ENCODE results near the gene TMEM88.
A peak's percentile ranks its signal among the peaks of the same experiment; 100 is the strongest.

Gene TMEM88

GRCh38 chr17:7853691-7854038, 1.2 kb upstream of the TMEM88 start:
- H3K4me3 ChIP-seq (ENCODE audit: low read length): no peak overlapping the region
- no peak for DNase-seq (ENCODE audit: low read depth)
- TF ChIP-seq CTCF (conservative IDR thresholded peaks at IDR 0.05; ENCODE audit: low read depth, low read length): no peak

- peak overlapping the region; percentile 52 for H3K4me3 ChIP-seq (ENCODE audit: low read length)
- TF ChIP-seq CTCF (conservative IDR thresholded peaks at IDR 0.05; ENCODE audit: low read depth, low read length): no peak
- DNase-seq (ENCODE audit: low read depth): no peak
Observed at GRCh38 chr17:7854078-7854777, 638 bp upstream of the TMEM88 start.

GRCh38 chr17:7855660-7856010, 769 bp downstream of the TMEM88 start:
- TF ChIP-seq CTCF (conservative IDR thresholded peaks at IDR 0.05; ENCODE audit: low read depth, low read length): no peak
- DNase-seq (ENCODE audit: low read depth): no peak
- H3K4me3 ChIP-seq (ENCODE audit: low read length): peak overlapping the region; percentile 52

- TF ChIP-seq CTCF (conservative IDR thresholded peaks at IDR 0.05; ENCODE audit: low read depth, low read length): no peak
- DNase-seq (ENCODE audit: low read depth): no peak
- H3K4me3 ChIP-seq (ENCODE audit: low read length): peak overlapping the region; percentile 52
Observed at GRCh38 chr17:7856011-7856810, 1.3 kb downstream of the TMEM88 start.

GRCh38 chr17:7856811-7857712, 2.2 kb downstream of the TMEM88 start, which contains the start of gene NAA38:
Gene NAA38 (minus strand): TSS chr17:7857559. CDS start chr17:7857463, 96 bp downstream.
- peak; percentile 33 for TF ChIP-seq CTCF (conservative IDR thresholded peaks at IDR 0.05; ENCODE audit: low read depth, low read length)
- DNase-seq (ENCODE audit: low read depth): peak; percentile 98
- H3K4me3 ChIP-seq (ENCODE audit: low read length): peak within 1 kb of the TSS; percentile 52

GRCh38 chr17:7857713-7858521, 3.1 kb downstream of the TMEM88 start, which contains the start of gene CYB5D1:
Gene CYB5D1 (plus strand): TSS chr17:7858003. CDS start chr17:7858135, 132 bp downstream.
- H3K4me3 ChIP-seq (ENCODE audit: low read length): peak within 1 kb of the TSS; percentile 52
- DNase-seq (ENCODE audit: low read depth): no peak
- no peak for TF ChIP-seq CTCF (conservative IDR thresholded peaks at IDR 0.05; ENCODE audit: low read depth, low read length)
